Activated T-cell treated with anti-CD3 and anti-CD28 coated beads for 48 hours (primary cell): ENCODE measurements around the gene MAGI2.

Source experiments
- DNase-seq: peaks from one replicate; pipeline ENCODE4 v3.0.0-alpha.2; 2020; ENCODE audit warnings: low read depth

The MAGI2 gene

GRCh38 chr7:79453558-79454360, at the start of gene MAGI2:
MAGI2 (minus strand) TSS chr7:79453667; CDS start chr7:79453320, 347 bp downstream.
- DNase-seq: no peak

DNA sequence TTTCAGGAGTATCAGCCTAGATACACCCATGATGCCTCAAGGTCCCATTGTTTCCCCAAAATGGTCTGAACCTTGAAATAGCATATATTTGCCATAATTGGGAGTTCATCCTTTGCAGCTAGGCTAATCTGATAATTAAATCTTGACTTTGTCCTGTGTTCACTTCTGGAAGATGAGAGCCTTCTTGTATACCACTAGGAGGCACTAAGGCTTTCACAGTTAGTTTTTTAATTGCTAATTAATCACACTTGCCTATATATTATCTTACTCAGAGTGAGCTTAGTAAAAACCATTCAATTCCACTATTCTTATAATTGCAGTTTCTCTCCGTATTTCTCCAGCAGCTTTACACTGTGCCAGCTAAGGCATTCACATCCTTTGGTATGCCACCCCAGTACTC, 48.7 kb upstream of the MAGI2 start:
- DNase-seq: no peak

- DNase-seq: no peak
Observed at GRCh38 chr7:79500759-79501158, 47.3 kb upstream of the MAGI2 start.

- DNase-seq: no peak
Observed at GRCh38 chr7:79497728-79498127, 44.3 kb upstream of the MAGI2 start.

DNA sequence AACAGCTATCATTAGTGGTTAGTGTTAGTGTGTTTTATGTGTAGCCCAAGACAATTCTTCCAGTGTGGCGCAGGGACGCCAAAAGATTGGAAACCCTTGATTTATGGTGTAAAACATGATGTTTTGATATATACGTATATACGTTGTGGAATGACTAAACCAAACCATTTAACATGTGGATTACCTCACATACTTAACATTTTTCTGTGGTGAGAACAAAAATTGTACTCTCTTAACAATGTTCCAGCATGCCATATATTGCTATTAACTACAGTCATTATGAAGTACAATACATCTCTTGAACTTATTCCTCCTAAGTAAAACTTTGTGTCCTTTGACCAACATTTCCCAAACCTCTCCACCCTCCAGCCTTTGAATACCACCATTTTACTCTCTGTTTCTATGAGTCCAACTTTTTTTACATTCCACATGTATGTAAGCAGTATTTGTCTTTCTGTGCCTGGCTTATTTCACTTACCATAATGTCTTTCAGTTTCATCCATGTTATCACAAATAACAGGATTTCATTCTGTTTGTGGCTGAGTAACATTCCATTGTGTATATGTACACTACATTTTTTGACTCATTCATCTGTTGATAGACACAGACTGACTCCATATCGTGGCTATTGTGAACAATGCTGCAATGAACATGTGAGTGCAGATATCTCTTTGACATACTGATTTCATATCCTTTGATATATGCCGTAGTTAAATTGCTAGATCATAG, 42.2 kb upstream of the MAGI2 start:
- DNase-seq: no peak

- no peak for DNase-seq
Observed at GRCh38 chr7:79494046-79494445, 40.6 kb upstream of the MAGI2 start.

DNA sequence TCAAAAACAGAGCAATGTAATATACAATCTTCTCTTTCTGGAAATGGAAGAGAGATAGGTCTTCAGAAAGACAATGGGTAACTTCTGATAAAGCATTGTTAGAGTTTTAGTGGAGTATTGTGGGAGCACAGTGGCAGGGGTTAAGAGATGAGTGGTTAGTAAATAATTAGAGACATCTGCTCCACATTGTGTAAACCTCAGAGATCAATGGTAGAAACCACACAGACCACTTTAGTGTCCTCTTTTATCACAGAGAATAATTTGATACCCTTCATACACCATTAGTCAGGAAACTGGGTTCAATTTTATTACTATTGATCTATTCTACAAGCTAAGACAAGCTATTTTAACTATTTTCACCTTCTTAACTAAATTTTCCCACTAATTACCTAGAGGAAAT, 35.9 kb upstream of the MAGI2 start:
- DNase-seq: no peak

DNA sequence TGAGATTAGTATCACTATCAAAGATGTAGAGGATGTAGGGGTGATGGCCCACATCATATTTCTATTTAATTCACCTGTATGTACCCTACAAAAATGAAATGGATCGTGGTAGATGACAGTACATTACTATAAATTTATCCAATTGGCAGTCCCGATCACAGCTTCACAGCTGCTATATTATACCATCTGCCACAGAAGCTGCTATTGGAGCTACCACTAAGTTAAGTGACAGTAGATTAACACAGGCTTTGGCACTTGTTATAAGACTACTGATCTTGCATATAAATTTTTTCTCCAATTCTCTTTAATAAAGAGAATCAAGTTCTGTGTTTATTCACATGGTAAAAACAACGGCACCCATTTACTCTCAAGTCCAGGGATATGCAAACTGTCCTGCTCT, 24.9 kb upstream of the MAGI2 start:
- no peak for DNase-seq

DNA sequence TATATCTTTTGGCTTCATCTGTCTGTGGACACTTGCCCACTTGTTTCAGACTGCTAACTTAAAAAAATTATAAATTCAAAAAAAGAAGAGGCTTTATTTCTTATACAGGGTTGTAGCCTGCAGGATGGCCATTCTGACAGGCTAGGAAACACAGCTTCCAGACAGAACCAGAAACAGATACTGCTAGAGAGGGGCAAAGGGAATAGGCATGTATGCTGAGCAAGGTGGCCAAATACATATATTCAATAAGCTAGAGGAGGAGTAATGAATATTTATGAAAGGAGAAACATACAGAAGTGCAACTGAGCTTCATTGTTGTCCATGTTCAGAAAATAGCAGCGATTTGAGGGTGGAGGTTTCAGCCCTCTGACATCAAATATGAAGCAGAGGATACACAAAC, 22.0 kb upstream of the MAGI2 start:
- DNase-seq: no peak

DNA sequence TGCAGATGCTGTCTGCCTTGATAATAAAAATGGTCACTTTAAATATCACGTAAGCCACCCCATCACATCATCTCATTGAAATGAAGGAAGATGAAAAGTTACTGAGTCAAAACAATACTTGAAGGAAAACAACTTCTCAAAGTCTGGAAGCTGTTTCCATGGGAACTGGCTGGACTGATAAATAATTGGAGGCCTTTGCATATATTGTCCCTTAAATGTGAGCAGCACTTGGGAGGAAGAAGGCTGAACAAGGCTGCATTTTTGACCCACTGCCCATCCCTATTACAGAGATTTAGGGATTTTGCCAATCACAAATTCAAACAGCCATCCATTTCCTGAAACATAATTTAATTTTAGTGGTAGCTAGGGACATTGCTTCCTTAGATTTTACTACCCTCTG, 18.2 kb upstream of the MAGI2 start:
- DNase-seq: no peak

DNA sequence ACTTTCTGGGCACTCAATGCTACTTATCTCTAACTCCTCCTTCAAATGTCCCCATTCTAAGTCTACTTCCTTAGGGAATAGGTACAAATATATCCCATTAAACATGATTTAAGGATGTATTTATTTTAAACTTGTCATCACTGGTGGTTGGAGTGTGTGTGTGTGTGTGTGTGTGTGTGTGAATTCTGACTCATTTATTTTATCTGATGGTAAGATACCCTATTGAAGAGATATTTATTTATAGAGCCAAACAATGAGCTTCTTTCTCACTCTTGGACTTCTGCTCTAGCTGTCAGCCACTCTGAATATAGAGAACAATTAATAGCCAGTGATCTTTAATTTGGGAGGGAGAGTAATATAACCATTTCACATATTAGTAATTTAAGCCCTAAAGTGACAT, 17.8 kb upstream of the MAGI2 start:
- no peak for DNase-seq

DNA sequence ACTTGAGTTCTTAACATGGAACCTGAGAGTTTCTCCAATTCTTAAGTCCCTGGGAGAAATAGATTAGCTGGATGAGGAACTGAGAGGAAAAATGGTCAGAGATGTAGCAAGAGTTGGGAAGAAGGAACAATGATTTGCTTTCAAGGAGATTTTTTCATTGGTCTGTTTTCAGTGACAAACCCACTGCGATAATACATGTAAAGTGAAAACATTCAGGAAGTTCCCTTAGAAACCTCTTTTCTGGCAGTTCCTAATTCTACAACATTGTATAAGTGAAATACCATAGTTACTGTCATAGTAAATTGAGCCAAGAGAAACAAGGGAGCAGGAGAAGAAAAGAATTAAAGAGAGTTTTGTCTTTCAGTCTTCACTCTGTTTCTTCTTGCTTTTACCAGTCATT, 12.1 kb upstream of the MAGI2 start:
- DNase-seq: no peak

DNA sequence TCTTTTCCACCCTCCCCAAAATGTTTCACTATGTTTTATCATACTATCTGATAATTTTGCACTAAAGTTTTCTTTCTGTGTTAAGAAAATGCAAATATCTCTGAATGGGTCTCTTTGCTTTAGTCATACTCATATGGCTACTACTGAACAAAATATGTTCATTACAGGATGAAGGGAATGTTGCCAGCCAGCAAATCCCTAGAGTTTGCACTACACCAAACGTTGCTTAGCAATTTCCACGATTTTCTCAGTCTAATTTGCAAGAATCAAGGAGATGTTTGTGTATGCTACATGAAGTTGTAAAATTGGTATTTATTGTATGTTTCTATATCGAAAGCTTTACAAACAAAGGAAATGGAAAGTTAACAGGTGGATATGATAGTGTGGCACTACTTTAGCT, 10.6 kb upstream of the MAGI2 start:
- DNase-seq: no peak

GRCh38 chr7:79462390-79462789, 8.9 kb upstream of the MAGI2 start:
- no peak for DNase-seq

DNA sequence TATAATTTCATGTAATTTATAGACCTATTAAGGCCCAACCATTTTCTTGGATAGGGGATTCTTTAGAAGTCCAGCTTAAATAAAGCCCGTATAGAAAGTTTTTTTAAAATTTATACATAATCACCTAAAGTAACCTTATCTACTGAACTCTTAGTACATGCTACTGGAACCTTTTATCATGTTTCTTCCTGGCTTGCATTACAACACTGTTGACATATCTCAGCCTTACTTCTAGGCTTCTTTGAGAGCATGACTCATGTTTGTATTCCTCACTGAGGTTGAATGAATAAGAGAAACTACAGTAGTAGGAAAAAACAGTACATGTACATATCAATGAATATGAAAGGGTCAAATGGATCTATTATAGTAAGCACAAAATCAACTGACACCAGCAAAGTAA, 8.2 kb upstream of the MAGI2 start:
- DNase-seq: no peak

DNA sequence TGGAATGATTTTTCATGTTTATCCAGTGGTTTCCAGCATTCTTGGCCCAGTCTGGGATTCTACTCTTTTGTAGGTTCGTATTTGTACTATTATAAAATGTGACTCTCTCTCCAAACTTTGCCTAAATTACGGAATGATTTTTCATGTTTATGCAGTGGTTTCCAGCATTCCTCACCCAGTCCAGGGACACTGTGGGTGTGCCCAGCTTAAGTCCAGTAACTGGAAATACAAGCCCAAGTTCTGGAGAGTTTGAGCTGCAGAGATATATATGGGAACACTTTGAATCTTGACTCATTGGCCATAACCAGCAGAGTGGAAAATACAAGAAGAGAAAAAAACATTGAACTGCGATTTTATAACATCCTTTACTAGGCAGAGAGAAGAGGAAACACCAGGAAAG, 5.9 kb upstream of the MAGI2 start:
- no peak for DNase-seq

DNA sequence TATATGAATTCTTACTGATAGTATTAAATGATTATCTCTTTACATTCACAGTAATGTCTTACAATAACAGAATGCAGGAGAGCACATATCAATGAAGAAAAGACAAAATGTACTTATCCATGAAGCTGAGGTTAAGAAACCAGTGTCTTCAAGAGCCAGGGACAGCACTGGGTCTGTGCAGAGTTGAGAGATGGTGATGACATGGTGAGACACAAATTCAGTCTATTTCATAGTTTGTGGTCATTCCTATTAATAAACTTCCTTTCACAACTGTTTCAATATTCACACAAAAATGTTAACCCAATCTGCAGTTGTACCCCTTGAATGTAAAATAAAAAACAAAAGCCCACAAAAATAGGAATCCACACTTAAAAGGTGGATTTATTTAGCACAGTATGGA, 5.3 kb upstream of the MAGI2 start:
- DNase-seq: no peak

- no peak for DNase-seq
Observed at GRCh38 chr7:79455173-79455790, 1.8 kb upstream of the MAGI2 start.

DNA sequence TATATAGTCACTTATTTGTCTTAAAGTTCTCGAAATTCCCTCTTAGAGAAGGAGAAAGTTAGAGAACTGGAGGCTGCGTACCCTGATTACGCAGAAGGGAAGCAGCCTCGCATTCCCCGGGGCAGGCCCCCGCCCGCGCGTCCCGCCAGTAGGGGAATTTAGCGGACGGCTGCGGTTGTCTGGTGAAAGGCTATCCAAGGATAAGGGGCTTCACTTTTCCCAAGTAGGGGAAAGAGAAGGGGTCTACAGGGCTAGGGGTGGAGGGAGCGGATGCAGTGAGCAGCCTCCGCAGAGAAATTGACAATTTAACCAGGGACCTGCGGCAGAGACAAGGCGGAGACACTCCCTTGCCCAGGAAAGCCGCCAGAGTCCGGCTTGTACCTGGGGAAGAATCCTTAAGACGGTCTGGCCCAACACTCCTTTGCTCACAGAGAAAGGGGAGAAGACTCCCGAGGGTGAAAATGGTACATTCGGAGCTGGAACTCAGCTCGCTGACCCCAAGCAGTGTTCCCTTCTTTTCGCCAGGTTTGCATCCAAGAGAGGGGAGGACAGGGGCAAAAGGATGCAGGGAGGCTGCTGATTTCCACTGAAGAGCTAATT, 994 bp upstream of the MAGI2 start:
- no peak for DNase-seq

DNA sequence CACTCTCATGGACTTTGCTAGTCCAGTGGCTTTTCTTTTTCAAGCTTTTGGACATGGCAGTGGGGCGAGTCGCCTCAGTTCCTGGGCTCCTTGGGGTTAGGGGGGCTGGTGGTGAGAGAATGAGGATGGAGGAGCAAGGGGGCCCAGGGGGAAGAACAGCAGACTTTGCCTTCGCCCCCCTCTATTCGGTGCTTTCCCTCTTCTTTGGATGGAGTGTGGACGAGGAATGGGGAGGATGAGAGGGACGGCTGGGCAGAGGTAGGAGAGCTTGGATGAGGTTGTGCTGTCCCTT, 255 bp downstream of the MAGI2 start:
- no peak for DNase-seq

DNA sequence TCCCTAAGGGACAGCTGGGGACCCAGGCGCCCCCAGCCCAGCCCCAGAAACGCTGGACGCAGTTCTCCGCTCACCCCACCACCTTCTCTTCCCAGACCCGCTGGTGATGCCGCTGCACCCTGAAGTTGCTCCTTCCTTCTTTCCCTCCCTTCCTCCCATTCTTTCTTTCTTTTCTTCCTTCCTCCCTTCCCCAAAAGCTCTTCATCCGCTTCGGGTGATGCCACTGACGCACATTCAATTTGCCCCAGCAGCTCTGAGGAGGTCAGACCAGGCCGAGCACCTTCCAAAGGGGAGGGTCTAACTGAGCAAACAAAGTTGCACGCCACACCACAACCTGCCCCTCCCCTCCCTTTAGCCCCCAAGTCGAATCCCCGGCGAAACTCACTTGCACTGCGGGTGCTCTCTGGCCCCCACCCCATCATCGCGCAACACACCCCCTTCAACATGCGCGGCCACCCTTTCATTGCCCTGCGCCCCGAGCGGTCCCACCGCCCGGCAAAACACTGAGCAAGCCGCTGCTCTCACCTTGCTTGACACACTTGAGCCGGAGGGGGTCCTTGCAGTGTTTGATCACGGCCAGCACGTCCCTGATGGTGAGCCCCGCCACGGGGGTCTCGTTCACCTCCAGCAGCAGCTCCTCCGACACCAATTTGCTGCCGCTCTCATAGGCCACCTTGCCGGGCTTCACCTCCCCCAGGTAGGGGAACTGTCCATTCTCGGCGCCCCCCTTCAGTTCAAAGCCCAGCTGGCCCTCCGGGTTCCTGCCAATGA, 787 bp downstream of the MAGI2 start:
- no peak for DNase-seq

GRCh38 chr7:79452032-79452494, 1.4 kb downstream of the MAGI2 start:
- DNase-seq: no peak
